SK-N-SH treated with all-trans-retinoic acid at 6 μM for 48 hours (cell line): ENCODE data around the gene DIAPH3.

Source experiments
- RARB ChIP-seq: fragments of 250-450 bp; sonication (Bioruptor Pico); IDR thresholded peaks from 2 replicates; pipeline ENCODE4 v1.8.0; 2021; ENCODE audit warnings: mild to moderate bottlenecking, moderate library complexity
- TF ChIP-seq, protein P1 (sequence below): fragments of 250-450 bp; sonication (Bioruptor Pico); IDR thresholded peaks from 2 replicates; pipeline ENCODE4 v1.8.0; 2021; ENCODE audit warnings: low read depth, mild to moderate bottlenecking, moderate library complexity, borderline replicate concordance
- TF ChIP-seq, protein P2 (sequence below): fragments of 250-450 bp; sonication (Bioruptor Pico); IDR thresholded peaks from 2 replicates; pipeline ENCODE4 v1.5.1; 2020; ENCODE audit warnings: low read depth, mild to moderate bottlenecking, moderate library complexity

DNA sequence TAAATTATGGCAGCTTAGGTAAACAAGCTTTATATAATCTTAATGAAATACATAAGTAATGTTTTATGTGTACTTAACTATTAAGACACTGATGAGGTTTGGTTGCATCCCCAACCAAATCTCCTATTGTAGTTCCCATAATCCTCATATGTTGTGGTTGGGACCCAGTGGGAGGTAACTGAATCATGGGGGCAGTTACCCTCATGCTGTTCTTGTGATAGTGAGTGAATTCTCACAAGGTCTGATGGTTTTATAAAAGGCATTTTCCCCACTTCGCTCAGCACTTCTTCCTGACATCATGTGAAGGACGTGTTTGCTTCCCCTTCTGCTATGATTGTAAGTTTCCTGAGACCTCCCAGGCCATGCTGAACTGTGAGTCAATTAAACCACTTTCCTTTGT is 212.7 kb downstream of the DIAPH3 start:
- no peak for TF ChIP-seq RARB (CRISPR knock-in tag)
- TF ChIP-seq, protein P1, sequence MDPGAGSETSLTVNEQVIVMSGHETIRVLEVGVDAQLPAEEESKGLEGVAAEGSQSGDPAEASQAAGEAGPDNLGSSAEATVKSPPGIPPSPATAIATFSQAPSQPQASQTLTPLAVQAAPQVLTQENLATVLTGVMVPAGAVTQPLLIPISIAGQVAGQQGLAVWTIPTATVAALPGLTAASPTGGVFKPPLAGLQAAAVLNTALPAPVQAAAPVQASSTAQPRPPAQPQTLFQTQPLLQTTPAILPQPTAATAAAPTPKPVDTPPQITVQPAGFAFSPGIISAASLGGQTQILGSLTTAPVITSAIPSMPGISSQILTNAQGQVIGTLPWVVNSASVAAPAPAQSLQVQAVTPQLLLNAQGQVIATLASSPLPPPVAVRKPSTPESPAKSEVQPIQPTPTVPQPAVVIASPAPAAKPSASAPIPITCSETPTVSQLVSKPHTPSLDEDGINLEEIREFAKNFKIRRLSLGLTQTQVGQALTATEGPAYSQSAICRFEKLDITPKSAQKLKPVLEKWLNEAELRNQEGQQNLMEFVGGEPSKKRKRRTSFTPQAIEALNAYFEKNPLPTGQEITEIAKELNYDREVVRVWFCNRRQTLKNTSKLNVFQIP, result no peak
- TF ChIP-seq, protein P2, sequence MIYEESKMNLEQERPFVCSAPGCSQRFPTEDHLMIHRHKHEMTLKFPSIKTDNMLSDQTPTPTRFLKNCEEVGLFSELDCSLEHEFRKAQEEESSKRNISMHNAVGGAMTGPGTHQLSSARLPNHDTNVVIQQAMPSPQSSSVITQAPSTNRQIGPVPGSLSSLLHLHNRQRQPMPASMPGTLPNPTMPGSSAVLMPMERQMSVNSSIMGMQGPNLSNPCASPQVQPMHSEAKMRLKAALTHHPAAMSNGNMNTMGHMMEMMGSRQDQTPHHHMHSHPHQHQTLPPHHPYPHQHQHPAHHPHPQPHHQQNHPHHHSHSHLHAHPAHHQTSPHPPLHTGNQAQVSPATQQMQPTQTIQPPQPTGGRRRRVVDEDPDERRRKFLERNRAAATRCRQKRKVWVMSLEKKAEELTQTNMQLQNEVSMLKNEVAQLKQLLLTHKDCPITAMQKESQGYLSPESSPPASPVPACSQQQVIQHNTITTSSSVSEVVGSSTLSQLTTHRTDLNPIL (CRISPR knock-in tag), result no peak
